ENCODE data around the gene SSNA1. TPM values are rescaled to one million over a fixed set of nuclear protein-coding genes. Genes with fewer than 3 reads are reported as not detected.

SSNA1 gene
- total RNA-seq, 2 experiments from 2014 or later, result 48.2 to 49.9 TPM

DNA sequence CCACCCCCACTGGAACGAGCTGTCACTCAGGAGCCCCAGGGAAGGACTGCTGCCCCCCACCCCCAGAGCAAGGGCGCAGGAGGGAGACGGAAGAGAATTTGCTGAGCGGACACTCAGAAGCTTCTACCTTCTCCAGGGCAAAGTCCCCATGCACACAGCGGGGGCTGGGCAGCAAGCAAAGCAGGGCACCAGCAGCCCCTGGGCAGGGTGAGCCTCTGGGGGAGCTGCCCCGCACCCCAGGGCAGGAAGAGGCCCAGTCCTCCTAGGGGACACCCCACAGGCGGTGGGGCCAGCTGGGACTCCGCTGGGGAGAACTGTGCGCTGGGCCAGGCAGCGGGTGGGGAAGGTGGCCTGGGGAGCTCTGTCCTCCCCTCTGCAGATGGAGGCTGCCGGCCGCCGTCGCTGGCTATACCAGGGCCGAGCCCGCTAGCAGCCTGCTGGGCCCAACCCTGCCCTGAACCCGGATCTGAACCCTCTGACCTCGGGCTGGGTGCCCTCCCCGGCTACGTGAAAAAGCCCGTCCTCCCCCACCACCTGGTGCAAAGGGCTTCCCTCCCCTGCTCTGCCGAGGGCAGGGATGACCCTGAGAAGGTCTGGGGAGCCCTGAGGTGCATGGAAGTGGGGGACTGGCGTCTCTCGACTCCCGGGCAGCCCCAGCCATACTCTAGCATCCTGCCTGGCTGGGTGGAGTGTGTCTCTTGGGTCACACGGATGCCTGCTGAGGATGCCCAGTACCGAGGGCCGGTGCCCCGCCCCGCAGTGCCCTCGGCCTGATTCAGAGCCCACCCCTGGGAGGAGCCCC lies 41.6 kb downstream of the SSNA1 start:
- no peaks in the 10 kb centered on the region for H3K9me3 Mint-ChIP-seq
- intact Hi-C loops (cut with micrococcal nuclease), result loop anchor here (10.0 kb wide), 1 partner anchor 345 kb away; the partner anchor contains the start of gene TRAF2
- no peak overlapping the region for H3K27ac Mint-ChIP-seq

DNA sequence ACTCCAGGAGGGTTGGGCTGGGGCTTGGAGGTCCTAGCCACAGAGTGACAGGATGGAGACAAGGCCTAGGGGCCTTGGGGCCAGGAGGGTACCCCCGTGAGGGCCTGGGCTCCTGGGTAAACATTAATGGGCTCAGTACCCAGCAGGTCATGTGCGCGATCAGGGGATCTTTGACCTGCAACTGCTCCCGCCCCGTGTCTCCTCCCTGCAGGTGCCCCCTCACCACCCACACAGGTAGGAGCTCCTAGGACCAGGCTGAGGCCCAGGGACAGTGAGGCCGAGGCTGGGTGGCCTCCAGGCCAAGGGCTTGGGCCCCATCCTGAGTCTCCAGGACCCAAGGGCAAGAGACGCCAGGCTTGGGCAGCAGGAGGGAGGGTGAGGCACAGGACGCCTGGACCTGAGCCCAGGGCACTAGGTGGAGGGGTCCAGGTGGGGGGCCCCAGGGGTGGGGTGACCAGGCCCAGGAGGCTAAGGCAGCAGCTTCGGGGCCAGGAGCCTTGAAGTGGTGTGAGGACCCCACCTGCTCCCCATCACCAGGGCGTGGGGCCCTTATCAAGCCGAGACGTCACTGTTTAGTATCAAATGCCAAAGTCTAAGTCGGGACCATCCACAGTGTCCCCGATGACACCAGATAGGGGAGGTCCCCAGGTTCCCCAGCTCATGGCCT lies 42.4 kb downstream of the SSNA1 start, which contains the start of gene SLC34A3:
Gene SLC34A3, plus strand, starts transcription at position 197 of the 667 bp plus-strand sequence. CDS start 802 bp downstream, outside the sequence.
- H3K36me3 Mint-ChIP-seq (ENCODE audit: low read depth), result no peaks in the 10 kb centered on the region
- H3K4me3 Mint-ChIP-seq, result no peak within 1 kb of the TSS
- CTCF ChIA-PET, result interaction anchor here (1.9 kb wide), 1 partner anchor 113 kb away, joined by 5 read pairs; no protein-coding TSS in a partner anchor
- no peak within 1 kb of the TSS for H3K27ac Mint-ChIP-seq
- H3K27me3 Mint-ChIP-seq (ENCODE audit: low read depth), result peaks cover 2% of the 10 kb centered on the region
- DNase-seq, result no peak
- H3K4me1 Mint-ChIP-seq (ENCODE audit: low read depth), result peaks cover 6% of the 10 kb centered on the region
- H3K9me3 Mint-ChIP-seq, result no peaks in the 10 kb centered on the region
- intact Hi-C loops (cut with micrococcal nuclease), result no loop called here

More for the DNA sequence above, 41.6 kb downstream of the SSNA1 start:
- H3K4me1 Mint-ChIP-seq (ENCODE audit: low read depth), result peaks cover 6% of the 10 kb centered on the region
- no peak for DNase-seq
- CTCF ChIA-PET, result interaction anchor here (1.9 kb wide), 1 partner anchor 112 kb away, joined by 5 read pairs; no protein-coding TSS in a partner anchor
- no peak overlapping the region for H3K4me3 Mint-ChIP-seq
- no peaks in the 10 kb centered on the region for H3K36me3 Mint-ChIP-seq (ENCODE audit: low read depth)
- peaks cover 2% of the 10 kb centered on the region for H3K27me3 Mint-ChIP-seq (ENCODE audit: low read depth)

DNA sequence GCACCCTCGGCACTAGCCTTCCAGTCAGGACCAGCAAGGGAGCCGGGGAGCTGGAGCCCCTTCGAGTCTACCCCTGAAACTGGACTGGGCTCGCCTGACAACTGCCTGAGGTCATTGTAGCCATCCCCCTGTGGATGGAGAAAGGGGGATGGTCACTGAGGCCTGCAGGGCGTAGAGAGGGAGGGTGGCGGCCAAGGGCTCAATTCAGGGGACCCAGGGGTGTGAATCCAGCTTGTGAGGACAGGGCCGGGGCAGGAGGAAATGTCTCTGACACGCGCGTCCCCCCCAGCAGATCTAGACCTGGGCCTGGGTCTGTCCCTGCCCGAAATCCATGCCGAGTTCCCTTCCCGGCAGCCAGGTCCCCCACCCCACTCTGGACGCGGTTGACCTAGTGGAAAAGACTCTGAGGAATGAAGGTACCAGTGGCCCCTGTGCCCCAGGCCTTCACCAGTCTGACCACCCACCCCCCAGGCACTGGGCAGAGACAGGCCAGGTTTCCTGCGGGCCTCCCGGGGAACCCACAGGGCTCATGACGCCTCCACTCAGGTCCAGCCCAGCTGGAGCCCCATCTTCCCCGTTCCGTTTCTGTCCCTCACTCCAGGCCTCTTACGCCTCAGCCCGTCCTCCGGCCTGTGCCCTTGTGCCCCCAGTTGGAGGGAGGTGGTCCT lies 43.0 kb downstream of the SSNA1 start:
- no peaks in the 10 kb centered on the region for H3K36me3 Mint-ChIP-seq (ENCODE audit: low read depth)
- no peaks in the 10 kb centered on the region for H3K9me3 Mint-ChIP-seq
- no peak overlapping the region for H3K4me3 Mint-ChIP-seq
- no peak overlapping the region for H3K27ac Mint-ChIP-seq
- CTCF ChIA-PET, result interaction anchor here (1.9 kb wide), 1 partner anchor 113 kb away, joined by 5 read pairs; no protein-coding TSS in a partner anchor
- DNase-seq, result no peak
- peaks cover 2% of the 10 kb centered on the region for H3K27me3 Mint-ChIP-seq (ENCODE audit: low read depth)
- intact Hi-C loops (cut with micrococcal nuclease), result no loop called here
- H3K4me1 Mint-ChIP-seq (ENCODE audit: low read depth), result peaks cover 7% of the 10 kb centered on the region

DNA sequence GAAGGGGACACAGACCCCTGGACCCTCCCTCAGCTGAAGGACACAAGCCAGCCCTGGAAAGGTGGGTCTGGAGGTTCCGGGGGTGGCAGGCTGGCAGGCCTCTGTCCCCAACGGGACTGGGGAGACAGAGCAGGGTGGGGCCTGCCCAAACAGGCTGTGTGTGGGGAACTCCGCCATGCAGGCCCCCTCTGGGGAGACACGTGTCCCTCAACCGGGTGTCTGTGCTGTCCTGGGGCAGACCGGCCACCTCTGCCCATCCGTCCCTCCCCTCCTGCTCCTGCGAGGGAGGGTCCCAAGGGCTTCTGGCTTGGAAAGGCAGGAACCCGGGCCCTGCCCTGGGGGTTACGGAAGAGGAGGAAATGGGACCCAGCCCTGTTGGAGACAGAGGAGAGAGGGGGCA lies 43.6 kb downstream of the SSNA1 start:
- intact Hi-C loops (cut with micrococcal nuclease), result no loop called here
- Mint-ChIP-seq H3K4me3 (no peak overlapping the region), H3K9me3 (no peaks in the 10 kb centered on the region), H3K4me1 (ENCODE audit: low read depth) (peaks cover 12% of the 10 kb centered on the region), H3K27me3 (ENCODE audit: low read depth) (peaks cover 2% of the 10 kb centered on the region), H3K27ac (no peak overlapping the region), H3K36me3 (ENCODE audit: low read depth) (no peaks in the 10 kb centered on the region)
- CTCF ChIA-PET, result no interaction called here
- no peak for DNase-seq

DNA sequence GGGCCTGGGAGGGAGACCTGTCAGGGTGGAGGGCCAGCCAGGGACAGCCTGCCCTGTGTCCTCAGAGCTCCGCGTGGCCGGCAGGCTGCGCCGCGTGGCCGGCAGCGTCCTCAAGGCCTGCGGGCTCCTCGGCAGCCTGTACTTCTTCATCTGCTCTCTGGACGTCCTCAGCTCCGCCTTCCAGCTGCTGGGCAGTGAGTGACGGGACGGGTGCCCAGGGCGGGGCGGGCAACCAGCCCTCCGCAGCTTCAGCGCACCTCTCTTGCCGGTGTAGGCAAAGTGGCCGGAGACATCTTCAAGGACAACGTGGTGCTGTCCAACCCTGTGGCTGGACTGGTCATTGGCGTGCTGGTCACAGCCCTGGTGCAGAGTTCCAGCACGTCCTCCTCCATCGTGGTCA lies 44.0 kb downstream of the SSNA1 start:
- Mint-ChIP-seq H3K27me3 (ENCODE audit: low read depth) (peaks cover 2% of the 10 kb centered on the region), H3K36me3 (ENCODE audit: low read depth) (no peaks in the 10 kb centered on the region), H3K27ac (no peak overlapping the region), H3K4me3 (no peak overlapping the region), H3K9me3 (no peaks in the 10 kb centered on the region), H3K4me1 (ENCODE audit: low read depth) (peaks cover 10% of the 10 kb centered on the region)
- intact Hi-C loops (cut with micrococcal nuclease), result no loop called here
- CTCF ChIA-PET, result interaction anchor here (0.9 kb wide), 1 partner anchor 19 kb away, joined by 3 read pairs; the partner anchor contains the start of gene STPG3
- no peak for DNase-seq

DNA sequence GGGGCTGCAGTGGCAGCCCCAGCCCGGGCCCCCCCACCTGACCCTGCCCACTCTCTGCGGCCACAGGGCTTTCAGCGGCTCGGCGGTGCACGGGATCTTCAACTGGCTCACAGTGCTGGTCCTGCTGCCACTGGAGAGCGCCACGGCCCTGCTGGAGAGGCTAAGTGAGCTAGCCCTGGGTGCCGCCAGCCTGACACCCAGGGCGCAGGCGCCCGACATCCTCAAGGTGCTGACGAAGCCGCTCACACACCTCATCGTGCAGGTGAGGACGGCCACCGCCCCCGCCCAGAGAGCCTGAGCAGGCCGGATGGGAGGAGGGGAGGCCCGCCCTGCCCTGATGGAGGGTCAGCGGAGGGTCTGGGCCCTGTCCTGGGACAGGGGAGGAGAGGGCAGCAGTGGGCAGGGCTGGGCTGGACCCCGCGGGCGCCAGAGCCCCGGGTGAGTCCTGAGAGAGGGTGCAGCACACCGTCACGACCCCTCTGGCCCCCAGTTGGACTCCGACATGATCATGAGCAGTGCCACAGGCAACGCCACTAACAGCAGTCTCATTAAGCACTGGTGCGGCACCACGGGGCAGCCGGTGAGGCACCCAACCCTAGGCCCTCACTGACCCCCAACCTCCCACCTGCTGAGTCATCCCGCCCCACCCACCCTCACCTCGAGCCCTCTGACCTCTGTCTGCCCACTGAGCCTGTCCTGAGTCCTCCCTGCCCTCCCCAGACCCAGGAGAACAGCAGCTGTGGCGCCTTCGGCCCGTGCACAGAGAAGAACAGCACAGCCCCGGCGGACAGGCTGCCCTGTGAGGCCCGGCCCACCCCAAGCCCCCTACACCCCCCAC lies 44.9 kb downstream of the SSNA1 start:
- no peaks in the 10 kb centered on the region for H3K27me3 Mint-ChIP-seq (ENCODE audit: low read depth)
- intact Hi-C loops (cut with micrococcal nuclease), result no loop called here
- H3K36me3 Mint-ChIP-seq (ENCODE audit: low read depth), result no peaks in the 10 kb centered on the region
- no peak overlapping the region for H3K4me3 Mint-ChIP-seq
- DNase-seq, result no peak
- CTCF ChIA-PET, result interaction anchor here (0.9 kb wide), 1 partner anchor 18 kb away, joined by 3 read pairs; the partner anchor contains the start of gene STPG3
- H3K4me1 Mint-ChIP-seq (ENCODE audit: low read depth), result peaks cover 13% of the 10 kb centered on the region
- no peaks in the 10 kb centered on the region for H3K9me3 Mint-ChIP-seq
- no peak overlapping the region for H3K27ac Mint-ChIP-seq

DNA sequence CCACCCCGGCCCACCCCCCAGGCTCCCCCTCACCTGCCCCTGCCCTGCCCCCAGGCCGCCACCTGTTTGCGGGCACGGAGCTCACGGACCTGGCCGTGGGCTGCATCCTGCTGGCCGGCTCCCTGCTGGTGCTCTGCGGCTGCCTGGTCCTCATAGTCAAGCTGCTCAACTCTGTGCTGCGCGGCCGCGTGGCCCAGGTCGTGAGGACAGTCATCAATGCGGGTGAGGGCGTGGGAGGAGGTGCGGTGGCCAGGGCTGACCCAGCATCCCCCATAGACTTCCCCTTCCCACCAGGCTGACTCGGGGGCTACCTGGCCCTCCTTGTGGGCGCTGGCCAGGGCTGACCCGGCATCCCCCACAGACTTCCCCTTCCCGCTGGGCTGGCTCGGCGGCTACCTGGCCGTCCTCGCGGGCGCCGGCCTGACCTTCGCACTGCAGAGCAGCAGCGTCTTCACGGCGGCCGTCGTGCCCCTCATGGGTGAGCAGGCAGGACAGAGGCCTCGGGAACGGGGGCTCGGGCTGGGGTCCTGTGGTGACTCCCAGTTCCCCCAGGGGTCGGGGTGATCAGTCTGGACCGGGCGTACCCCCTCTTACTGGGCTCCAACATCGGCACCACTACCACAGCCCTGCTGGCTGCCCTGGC lies 45.7 kb downstream of the SSNA1 start:
- Mint-ChIP-seq H3K9me3 (no peaks in the 10 kb centered on the region), H3K36me3 (ENCODE audit: low read depth) (peaks cover 2% of the 10 kb centered on the region), H3K27me3 (ENCODE audit: low read depth) (no peaks in the 10 kb centered on the region), H3K4me3 (no peak overlapping the region), H3K27ac (no peak overlapping the region), H3K4me1 (ENCODE audit: low read depth) (peaks cover 19% of the 10 kb centered on the region)
- intact Hi-C loops (cut with micrococcal nuclease), result no loop called here
- no peak for DNase-seq
- CTCF ChIA-PET, result interaction anchor here (1.4 kb wide), 1 partner anchor 45 kb away, joined by 6 read pairs; the partner anchor contains the start of gene SSNA1

DNA sequence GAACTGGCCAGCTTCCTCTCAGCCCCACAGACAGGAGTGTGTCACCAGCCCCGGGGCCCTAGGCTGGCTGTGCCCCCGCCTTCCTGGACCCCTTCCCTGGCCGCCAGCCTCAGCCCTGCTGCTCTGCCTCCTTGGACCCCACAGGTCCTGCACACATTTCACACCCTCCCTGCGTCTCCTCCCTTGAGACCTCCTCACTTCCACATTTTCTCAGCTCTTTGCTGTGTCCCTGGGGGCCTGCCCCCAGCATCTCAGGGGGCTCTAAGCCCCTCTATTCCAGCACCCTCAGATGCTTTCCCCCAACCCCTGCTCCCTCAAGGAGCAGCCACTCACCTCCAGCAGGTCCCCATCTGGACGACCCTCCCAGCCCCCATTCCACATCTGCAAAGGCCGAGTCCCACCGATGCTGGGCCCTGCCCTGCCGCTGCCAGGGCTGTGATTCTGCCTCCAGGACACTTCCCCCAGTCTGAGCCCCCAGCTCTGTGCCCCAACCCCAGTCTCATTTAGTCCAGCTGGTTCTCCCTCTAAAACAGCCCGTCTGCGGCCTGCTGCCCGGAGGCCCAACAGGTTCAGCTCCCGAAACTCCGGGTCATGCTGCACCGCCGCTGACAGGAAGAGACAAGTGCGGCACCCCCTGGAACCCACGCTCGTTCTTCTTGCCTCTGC lies 46.4 kb downstream of the SSNA1 start:
- Mint-ChIP-seq H3K4me3 (no peak overlapping the region), H3K27ac (no peak overlapping the region), H3K9me3 (no peaks in the 10 kb centered on the region), H3K27me3 (ENCODE audit: low read depth) (no peaks in the 10 kb centered on the region), H3K4me1 (ENCODE audit: low read depth) (peaks cover 23% of the 10 kb centered on the region), H3K36me3 (ENCODE audit: low read depth) (peaks cover 2% of the 10 kb centered on the region)
- DNase-seq, result no peak
- intact Hi-C loops (cut with micrococcal nuclease), result loop anchor here (5.0 kb wide), 1 partner anchor 188 kb away; the partner anchor contains the start of gene NPDC1
- CTCF ChIA-PET, result interaction anchor here (1.4 to 2.6 kb wide), 2 partner anchors 46 to 105 kb away, joined by 6 to 10 read pairs; partner anchors contain the start of gene SSNA1

DNA sequence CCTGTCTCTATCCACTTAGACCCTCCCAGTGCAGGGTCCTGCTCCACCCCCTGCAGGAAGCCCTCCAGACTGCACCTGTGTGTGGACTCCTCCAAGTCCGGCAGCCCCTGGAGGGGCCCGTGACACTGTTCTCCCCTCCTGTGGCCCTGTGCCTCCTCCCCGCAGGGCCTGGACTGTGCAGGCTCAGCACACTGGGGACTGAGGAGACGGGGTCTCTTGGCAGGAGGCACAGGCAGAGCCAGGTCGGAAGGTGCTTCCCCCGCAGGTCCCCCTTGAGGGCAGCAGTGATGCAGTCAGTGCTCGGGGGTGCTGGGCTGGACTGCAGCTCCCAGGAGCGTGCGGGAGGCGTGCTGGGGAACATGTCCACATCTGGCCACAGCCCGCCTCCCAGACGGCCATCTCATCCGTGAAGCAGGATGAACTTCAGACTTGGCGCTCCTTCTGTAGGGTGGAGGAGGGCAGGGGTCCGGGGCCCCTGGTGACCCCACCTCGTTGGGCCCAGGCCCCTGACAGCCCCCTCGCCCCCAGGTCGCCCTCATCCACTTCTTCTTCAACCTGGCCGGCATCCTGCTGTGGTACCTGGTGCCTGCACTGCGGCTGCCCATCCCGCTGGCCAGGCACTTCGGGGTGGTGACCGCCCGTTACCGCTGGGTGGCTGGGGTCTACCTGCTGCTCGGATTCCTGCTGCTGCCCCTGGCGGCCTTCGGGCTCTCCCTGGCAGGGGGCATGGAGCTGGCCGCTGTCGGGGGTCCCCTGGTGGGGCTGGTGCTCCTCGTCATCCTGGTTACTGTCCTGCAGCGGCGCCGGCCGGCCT lies 47.2 kb downstream of the SSNA1 start:
- CTCF ChIA-PET, result interaction anchor here (1.1 to 2.6 kb wide), 16 partner anchors 9 to 458 kb away, joined by 3 to 22 read pairs (median 6); partner anchors contain the start of genes NELFB, RNF208, RNF224 and SSNA1
- intact Hi-C loops (cut with micrococcal nuclease), result loop anchor here (1.0 to 5.0 kb wide), 2 partner anchors 117 to 188 kb away; partner anchors contain the start of gene NPDC1
- Mint-ChIP-seq H3K4me3 (no peak overlapping the region), H3K4me1 (ENCODE audit: low read depth) (peaks cover 23% of the 10 kb centered on the region), H3K27ac (no peak overlapping the region), H3K36me3 (ENCODE audit: low read depth) (peaks cover 2% of the 10 kb centered on the region), H3K9me3 (no peaks in the 10 kb centered on the region), H3K27me3 (ENCODE audit: low read depth) (no peaks in the 10 kb centered on the region)
- no peak for DNase-seq

Data from activated naive CD4-positive, alpha-beta T cell treated with anti-CD3 and anti-CD28 coated beads for 36 hours (primary cell).